DMS 273 (cell line): ENCODE data around the gene LTB4R2.
A peak's percentile ranks its signal among the peaks of the same experiment; 100 is the strongest.

Experiments used
- DNase-seq: peaks from one replicate; lab custom pipeline; 2025; ENCODE audit not compliant: unreplicated experiment; lab: John Stamatoyannopoulos, UW

Gene LTB4R2

GRCh38 chr14:24317141-24317928 is 7.4 kb downstream of the LTB4R2 start:
- no peak for DNase-seq

GRCh38 chr14:24321212-24321975 is 11.5 kb downstream of the LTB4R2 start:
- DNase-seq = no peak

- no peak for DNase-seq
These were observed 12.7 kb downstream of the LTB4R2 start for GRCh38 chr14:24322672-24323071.

GRCh38 chr14:24323341-24323740 is 13.4 kb downstream of the LTB4R2 start:
- DNase-seq = no peak

GRCh38 chr14:24324024-24324423 is 14.1 kb downstream of the LTB4R2 start:
- DNase-seq = no peak

GRCh38 chr14:24325041-24325530 is 15.1 kb downstream of the LTB4R2 start:
- no peak for DNase-seq

- DNase-seq = no peak
These were observed 16.0 kb downstream of the LTB4R2 start for GRCh38 chr14:24325963-24326362.

- no peak for DNase-seq
These were observed 17.4 kb downstream of the LTB4R2 start for GRCh38 chr14:24327303-24327702.

GRCh38 chr14:24327914-24328313 is 18.0 kb downstream of the LTB4R2 start:
- DNase-seq = peak; percentile 27

GRCh38 chr14:24329073-24329663 is 19.2 kb downstream of the LTB4R2 start:
- no peak for DNase-seq

GRCh38 chr14:24329736-24330135 is 19.8 kb downstream of the LTB4R2 start:
- DNase-seq = no peak

GRCh38 chr14:24330973-24331674 is 21.2 kb downstream of the LTB4R2 start:
- DNase-seq = no peak

- no peak for DNase-seq
These were observed 21.9 kb downstream of the LTB4R2 start for GRCh38 chr14:24331731-24332267.

- DNase-seq = peak; percentile 87
These were observed 22.5 kb downstream of the LTB4R2 start for GRCh38 chr14:24332268-24332993.

- peak; percentile 72 for DNase-seq
These were observed 24.7 kb downstream of the LTB4R2 start, which contains the start of gene ADCY4 for GRCh38 chr14:24334431-24335291. Gene ADCY4 (minus strand): TSS chr14:24335071. CDS start chr14:24334652, 419 bp downstream.

GRCh38 chr14:24335461-24336171 is 25.7 kb downstream of the LTB4R2 start:
- DNase-seq = no peak

GRCh38 chr14:24337144-24337823 is 27.3 kb downstream of the LTB4R2 start:
- DNase-seq = no peak

GRCh38 chr14:24337824-24338175 is 27.9 kb downstream of the LTB4R2 start:
- no peak for DNase-seq
